ENCODE data around the gene FBLIM1. TPM values are rescaled to one million over a fixed set of nuclear protein-coding genes. Genes with fewer than 3 reads are reported as not detected.

Gene FBLIM1
- total and polyA plus RNA-seq, 9 donors, result 39.0 to 160 (median 67.6) TPM

- Histone ChIP-seq H3K36me3 (no peaks in the 10 kb centered on the region), H3K4me1 (ENCODE audit: insufficient read depth) (no peaks in the 10 kb centered on the region), H3K4me3 (no peak overlapping the region), H3K27me3 (no peaks in the 10 kb centered on the region), H3K27ac (no peak overlapping the region), H3K9me3 (no peaks in the 10 kb centered on the region)
- no peak for DNase-seq
- intact Hi-C loops (cut with DNase I), result no loop called here
- 86 to 91% (median 90%) methylated on average over 7 of the region's 7 CpGs for WGBS, 3 donors
- TF ChIP-seq POLR2A (IDR thresholded peaks at IDR 0.05) (no peak), EP300 (IDR thresholded peaks at IDR 0.05) (no peak), CTCF (IDR thresholded peaks at IDR 0.05) (no peak)
These were observed 19.5 kb downstream of the FBLIM1 start for GRCh38 chr1:15777909-15778707.

- H3K36me3 ChIP-seq, result no peaks in the 10 kb centered on the region
- TF ChIP-seq CTCF (IDR thresholded peaks at IDR 0.05) (no peak), EP300 (IDR thresholded peaks at IDR 0.05) (no peak), POLR2A (IDR thresholded peaks at IDR 0.05) (no peak)
- intact Hi-C loops (cut with DNase I), result no loop called here
- no peak overlapping the region for H3K4me3 ChIP-seq
- H3K9me3 ChIP-seq, result no peaks in the 10 kb centered on the region
- H3K27ac ChIP-seq, result no peak overlapping the region
- DNase-seq, result no peak
- WGBS, 3 donors, result 79 to 90% (median 80%) methylated on average over 8 of the region's 8 CpGs
- H3K4me1 ChIP-seq (ENCODE audit: insufficient read depth), result peaks cover 6% of the 10 kb centered on the region
- H3K27me3 ChIP-seq, result no peaks in the 10 kb centered on the region
These were observed 27.1 kb downstream of the FBLIM1 start for GRCh38 chr1:15785683-15786082.

- Histone ChIP-seq H3K36me3 (no peaks in the 10 kb centered on the region), H3K9me3 (no peaks in the 10 kb centered on the region), H3K4me1 (ENCODE audit: insufficient read depth) (peaks cover 6% of the 10 kb centered on the region), H3K4me3 (no peak overlapping the region), H3K27me3 (no peaks in the 10 kb centered on the region), H3K27ac (no peak overlapping the region)
- no peak for TF ChIP-seq EP300 (IDR thresholded peaks at IDR 0.05)
- no peak for TF ChIP-seq CTCF (IDR thresholded peaks at IDR 0.05)
- no peak for TF ChIP-seq POLR2A (IDR thresholded peaks at IDR 0.05)
- peak in 3 of 5 donors; percentile 41 to 61 (median 43) for DNase-seq
- intact Hi-C loops (cut with DNase I), result no loop called here
- 52 to 68% (median 54%) methylated on average over 10 of the region's 10 CpGs for WGBS, 3 donors
These were observed 28.0 kb downstream of the FBLIM1 start for GRCh38 chr1:15786581-15786980.

GRCh38 chr1:15788624-15789301, 30.2 kb downstream of the FBLIM1 start:
- Histone ChIP-seq H3K4me1 (ENCODE audit: insufficient read depth) (peaks cover 8% of the 10 kb centered on the region), H3K36me3 (no peaks in the 10 kb centered on the region), H3K4me3 (no peak overlapping the region), H3K9me3 (no peaks in the 10 kb centered on the region), H3K27me3 (no peaks in the 10 kb centered on the region), H3K27ac (no peak overlapping the region)
- intact Hi-C loops (cut with DNase I), result no loop called here
- TF ChIP-seq CTCF (IDR thresholded peaks at IDR 0.05), result no peak
- no peak for TF ChIP-seq EP300 (IDR thresholded peaks at IDR 0.05)
- no peak for TF ChIP-seq POLR2A (IDR thresholded peaks at IDR 0.05)
- 52 to 66% (median 54%) methylated on average over 13 of the region's 13 CpGs for whole genome bisulfite sequencing, 3 donors
- no peak for DNase-seq
